Peyer's patch (tissue), 4 donors: ENCODE data around the gene ATP2C1.

Experiments
- POLR2A ChIP-seq, 2 donors: fragments of 450-650 bp; IDR thresholded peaks; one replicate each; pipeline ENCODE4 v1.5.1; 2017; ENCODE audit warnings: antibody characterized with exemption in 2 of 2, mild to moderate bottlenecking in 2 of 2, moderate library complexity in 2 of 2
- TF ChIP-seq, protein P1 (sequence below), 6 experiments: fragments of 450-650 bp in 4 of 6; fragments of 200-600 bp in 2 of 6; sonication (generic) in 1 of 6; IDR thresholded peaks; one replicate each; pipeline ENCODE4 v1.5.1; 2017 to 2019; ENCODE audit warnings: antibody characterized with exemption in 6 of 6, mild to moderate bottlenecking in 3 of 6, moderate library complexity in 1 of 6

DNA sequence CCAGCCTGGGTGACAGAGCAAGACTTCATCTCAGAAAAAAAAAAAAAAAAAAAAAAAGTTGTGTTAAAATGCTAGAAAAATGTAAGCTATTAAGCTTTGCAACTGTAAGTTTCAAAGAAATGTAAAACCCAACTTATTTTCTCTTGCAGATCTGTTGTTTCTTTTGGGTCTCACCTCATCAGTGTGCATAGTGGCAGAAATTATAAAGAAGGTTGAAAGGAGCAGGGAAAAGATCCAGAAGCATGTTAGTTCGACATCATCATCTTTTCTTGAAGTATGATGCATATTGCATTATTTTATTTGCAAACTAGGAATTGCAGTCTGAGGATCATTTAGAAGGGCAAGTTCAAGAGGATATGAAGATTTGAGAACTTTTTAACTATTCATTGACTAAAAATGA lies 107.2 kb downstream of the ATP2C1 start:
- TF ChIP-seq POLR2A (IDR thresholded peaks at IDR 0.05), result no peak
- TF ChIP-seq, protein P1, sequence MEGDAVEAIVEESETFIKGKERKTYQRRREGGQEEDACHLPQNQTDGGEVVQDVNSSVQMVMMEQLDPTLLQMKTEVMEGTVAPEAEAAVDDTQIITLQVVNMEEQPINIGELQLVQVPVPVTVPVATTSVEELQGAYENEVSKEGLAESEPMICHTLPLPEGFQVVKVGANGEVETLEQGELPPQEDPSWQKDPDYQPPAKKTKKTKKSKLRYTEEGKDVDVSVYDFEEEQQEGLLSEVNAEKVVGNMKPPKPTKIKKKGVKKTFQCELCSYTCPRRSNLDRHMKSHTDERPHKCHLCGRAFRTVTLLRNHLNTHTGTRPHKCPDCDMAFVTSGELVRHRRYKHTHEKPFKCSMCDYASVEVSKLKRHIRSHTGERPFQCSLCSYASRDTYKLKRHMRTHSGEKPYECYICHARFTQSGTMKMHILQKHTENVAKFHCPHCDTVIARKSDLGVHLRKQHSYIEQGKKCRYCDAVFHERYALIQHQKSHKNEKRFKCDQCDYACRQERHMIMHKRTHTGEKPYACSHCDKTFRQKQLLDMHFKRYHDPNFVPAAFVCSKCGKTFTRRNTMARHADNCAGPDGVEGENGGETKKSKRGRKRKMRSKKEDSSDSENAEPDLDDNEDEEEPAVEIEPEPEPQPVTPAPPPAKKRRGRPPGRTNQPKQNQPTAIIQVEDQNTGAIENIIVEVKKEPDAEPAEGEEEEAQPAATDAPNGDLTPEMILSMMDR (IDR thresholded peaks at IDR 0.05), result no peak
